ENCODE results near the gene PDE4D.

GRCh38 chr5:59143926-59144333 is 749.6 kb downstream of the PDE4D start:
- TF ChIP-seq ZNF274 (IDR thresholded peaks at IDR 0.05; ENCODE audit: low read depth, low read length), result no peak
- TF ChIP-seq SUZ12 (IDR thresholded peaks at IDR 0.05; ENCODE audit: extremely low read depth, insufficient read depth, insufficient read length), result no peak
- TF ChIP-seq YY1 (IDR thresholded peaks at IDR 0.05; ENCODE audit: insufficient read depth, insufficient read length), result no peak

All from NT2/D1 (cell line).